GM18505 (cell line): ENCODE measurements around the gene TBC1D5.
"Not testable (repeated sequence)": the region's sequence is repeated elsewhere in the genome, so short reads cannot be mapped to it uniquely, and the experiment has no call there.

ENCODE experiments used
- ATAC-seq: cut with Tn5 transposase; IDR thresholded peaks from one replicate; pipeline ENCODE4 v1.9.1; 2021; ENCODE audit not compliant: unreplicated experiment
- POLR2A ChIP-seq: IDR thresholded peaks from 4 replicates; pipeline ENCODE4 v1.6.1; 2011; ENCODE audit warnings: borderline replicate concordance; ENCODE audit not compliant: insufficient read depth, insufficient read length; ENCODE audit errors: extremely low read depth

Gene TBC1D5

DNA sequence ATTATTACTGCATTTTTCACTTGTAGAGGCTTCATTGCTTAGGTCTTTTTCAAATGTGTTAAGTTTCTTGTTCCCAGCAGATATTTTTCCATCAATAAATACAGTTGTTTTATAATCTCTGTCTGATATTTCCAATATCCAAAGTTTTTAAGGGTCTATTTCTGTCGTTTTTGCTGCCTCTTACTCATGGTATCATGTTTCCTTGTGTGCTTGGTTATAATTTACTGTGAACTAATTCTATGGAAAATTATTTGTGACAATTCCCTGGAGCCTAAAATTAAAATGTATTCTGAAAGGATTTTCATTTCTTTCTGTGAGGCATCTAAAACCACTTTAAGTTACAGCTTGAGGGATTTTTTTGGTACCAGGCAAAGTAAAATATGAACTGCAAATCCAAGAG, 17.5 kb downstream of the TBC1D5 start:
- no peak for TF ChIP-seq POLR2A
- no peak for ATAC-seq

DNA sequence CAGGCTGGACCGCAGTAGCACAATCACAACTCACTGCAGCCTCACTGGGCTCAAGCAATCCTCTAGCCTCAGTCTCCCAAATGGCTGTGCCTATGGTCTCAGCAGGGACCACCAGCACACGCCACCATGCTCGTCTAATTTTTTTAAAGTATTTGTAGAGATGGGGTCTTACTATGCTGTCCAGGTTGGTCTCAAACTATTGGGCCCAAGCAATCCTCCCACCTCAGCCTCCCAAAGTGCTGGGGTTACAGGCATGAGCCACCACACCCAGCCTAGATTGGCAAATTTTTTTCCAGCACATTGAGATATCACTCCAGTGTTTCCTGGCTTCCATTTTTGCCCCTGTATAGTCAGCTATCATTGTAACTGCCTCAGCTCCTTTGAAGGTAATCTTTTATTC, 18.3 kb downstream of the TBC1D5 start:
- no peak for ATAC-seq
- no peak for TF ChIP-seq POLR2A

DNA sequence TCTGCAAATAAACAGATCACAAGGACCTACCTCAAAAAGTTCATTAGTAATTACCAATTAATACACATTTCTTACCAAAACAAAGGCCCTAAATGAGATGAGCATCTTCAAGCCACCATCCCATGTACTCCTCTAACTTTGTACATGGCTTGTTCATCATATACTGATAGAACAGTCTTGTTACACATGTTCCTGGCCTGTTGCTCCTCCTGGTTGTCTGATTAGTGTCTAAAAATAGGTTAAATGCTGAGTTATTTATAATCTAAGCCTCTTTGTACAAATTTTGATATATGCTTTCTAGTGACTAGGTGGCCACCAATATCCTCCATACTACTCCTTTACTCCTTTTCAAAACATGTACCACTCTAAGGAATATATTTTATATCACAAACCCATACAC, 25.0 kb downstream of the TBC1D5 start:
- TF ChIP-seq POLR2A: no peak
- ATAC-seq: no peak

DNA sequence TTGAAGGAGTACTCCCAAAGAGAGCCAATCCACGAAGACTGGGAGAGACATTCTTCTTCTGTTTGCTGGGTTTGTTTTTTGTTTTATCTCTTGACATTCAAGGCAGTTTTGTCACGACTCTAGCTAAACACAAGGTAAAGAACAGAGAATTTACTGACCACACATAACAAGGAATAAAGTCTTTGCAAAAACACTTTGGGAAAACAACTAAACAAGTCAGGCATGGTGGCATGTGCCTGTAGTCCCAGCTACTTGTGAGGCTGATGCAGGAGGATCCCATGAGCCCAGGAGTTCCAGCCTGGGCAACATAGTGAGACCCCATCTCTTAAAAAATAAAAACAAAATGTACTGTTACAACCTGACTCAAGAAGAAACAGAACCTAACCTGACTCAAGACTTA, 28.0 kb downstream of the TBC1D5 start:
- ATAC-seq: no peak
- TF ChIP-seq POLR2A: no peak

DNA sequence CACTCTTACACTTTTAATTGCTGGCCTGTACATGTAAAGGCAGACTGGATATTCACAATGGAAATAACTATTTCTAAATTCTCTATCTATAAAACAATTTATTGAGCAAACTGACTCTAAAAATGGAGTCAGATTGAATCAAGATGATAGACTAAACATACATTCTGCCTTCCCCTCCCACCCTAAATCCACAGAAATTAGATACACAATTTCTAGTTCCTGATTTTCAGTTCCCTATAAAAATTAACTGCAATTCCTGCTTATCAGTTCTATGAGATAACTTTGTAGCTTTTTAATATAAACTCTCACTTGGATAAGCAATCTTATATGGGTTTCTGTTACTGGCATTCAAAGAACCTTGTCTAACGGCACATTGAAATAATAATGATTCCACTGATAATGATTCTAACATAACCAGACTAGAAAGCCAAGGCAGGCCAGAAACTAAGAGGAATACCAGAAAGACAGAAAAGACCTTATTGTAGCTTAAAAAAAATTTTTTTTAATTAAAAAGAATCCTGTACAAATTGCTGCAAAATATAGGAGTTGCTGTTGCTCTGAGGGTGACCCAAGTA, 33.1 kb downstream of the TBC1D5 start:
- no peak for TF ChIP-seq POLR2A
- ATAC-seq: no peak

DNA sequence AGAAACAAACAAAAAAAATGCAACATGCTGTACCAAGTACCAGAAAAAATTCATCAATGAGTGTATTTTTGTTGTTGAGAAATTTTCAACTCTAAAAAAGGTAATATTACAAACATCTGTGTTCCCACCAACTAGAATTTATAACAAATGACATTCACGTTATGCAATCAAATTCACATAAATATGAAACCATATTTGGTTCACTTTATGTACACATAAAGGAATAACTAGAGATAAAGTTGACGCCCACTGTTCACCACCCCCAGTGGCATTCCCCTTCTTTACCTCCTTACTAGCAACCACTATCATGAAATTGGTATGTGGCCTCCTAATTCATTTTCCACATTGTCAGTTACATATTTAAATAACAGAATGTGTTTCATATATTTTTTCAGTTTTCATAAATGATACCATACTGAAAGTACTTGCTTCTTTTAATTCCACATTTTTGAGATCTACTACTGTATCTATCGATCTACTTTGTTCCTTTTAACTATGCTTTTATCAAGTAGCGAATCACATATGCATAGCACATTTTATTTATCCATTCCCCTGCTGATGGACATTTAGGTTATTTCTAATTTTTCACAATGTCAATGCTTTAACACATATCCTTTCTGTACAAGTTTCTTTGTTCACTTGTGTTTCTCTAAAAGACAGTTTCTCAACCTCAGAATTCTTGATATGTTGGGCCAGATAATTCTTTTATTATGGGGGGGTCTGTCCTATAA, 34.5 kb downstream of the TBC1D5 start:
- no peak for ATAC-seq
- TF ChIP-seq POLR2A: no peak

DNA sequence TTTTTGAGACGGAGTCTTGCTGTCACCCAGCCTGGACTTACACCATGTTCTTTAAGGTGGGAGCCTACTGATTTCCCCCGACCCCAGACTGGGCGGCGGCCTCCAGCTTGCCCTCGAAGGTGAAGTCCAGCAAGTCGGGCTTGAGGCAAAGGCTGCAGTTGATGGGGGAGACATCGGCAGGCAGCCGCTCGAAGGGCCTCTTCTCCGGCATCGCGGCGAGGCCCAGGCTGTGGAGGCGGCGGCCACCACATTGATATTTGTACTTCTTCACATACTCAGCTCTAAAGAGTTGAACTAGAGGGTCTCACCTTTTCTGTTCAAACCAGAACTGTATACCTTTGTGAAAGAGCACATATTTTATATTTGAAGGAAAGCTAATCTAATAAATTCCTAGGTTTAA, 36.4 kb downstream of the TBC1D5 start:
- not testable (repeated sequence) for ATAC-seq

DNA sequence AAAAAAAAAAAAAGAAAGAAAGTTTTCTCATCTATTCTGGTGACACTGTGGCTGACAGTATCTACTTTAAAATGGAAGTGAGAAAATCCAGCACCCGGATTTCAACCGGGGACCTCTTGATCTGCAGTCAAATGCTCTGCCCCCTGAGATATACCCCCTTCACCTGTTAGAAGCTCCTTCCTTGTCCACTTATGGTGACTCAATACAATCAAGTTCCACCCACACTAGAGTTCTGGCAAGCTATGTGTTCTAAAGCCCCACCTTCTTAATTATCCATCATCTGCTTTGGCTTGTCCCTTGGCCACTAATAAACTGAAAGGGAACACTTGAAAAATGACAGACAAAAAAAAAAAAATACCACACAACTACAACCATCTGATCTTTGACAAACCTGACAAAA, 42.6 kb downstream of the TBC1D5 start:
- ATAC-seq: not testable (repeated sequence)

DNA sequence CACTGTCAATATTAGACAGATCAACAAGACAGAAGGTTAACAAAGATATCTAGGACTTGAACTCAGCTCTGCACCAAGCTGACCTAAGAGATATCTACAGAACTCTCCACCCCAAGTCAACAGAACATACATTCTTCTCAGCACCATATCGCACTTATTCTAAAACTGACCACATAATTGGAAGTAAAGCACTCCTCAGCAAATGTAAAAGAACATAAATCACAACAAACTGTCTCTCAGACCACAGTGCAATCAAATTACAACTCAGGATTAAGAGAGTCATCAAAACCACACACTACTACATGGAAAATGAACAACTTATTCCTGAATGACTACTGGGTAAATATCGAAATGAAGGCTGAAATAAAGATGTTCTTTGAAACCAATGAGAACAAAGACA, 46.8 kb downstream of the TBC1D5 start:
- not testable (repeated sequence) for ATAC-seq

DNA sequence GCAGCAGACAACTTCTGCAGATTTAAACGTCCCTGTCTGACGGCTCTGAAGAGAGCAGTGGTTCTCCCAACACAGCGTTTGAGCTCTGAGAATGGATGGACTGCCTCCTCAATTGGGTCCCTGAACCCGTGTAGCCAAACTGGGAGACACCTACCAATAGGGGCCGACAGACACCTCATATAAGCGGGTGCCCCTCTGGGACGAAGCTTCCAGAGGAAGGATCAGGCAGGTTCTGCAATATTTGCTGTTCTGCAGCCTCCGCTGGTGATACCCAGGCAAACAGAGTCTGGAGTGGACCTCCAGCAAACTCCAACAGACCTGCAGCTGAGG, 48.8 kb downstream of the TBC1D5 start:
- ATAC-seq: not testable (repeated sequence)

DNA sequence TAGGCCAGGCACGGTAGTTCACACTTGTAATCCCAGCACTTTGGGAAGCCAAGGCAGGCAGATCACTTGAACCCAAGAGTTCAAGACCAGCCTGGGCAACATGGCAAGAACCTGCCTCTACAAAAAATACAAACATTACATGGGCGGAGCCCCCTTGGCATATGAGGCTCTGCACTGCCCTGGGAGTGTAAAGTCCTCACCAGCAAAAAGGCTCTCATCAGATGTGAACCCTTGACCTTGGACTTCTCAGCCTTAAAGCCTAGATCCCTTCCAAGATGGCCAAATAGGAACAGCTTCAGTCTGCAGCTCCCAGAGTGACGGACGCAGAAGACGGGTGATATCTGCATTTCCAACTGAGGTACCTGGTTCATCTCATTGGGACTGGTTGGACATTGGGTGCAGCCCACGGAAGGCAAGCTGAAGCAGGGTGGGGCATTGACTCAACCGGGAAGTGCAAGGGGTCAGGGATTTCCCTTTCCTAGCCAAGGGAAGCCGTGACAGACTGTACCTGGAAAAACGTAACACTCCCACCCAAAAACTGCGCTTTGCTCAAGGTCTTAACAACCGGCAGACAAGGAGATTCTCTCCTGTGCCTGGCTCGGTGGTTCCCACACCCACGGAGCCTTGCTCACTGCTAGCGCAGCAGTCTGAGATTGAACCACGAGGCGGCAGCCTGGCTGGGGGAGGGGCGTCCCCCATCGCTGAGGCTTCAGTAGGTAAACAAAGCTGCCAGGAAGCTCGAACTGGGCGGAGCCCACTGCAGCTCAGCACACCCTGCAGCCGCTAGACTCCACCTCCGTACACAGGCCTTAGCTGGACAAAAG, 49.4 kb downstream of the TBC1D5 start:
- not testable (repeated sequence) for ATAC-seq

DNA sequence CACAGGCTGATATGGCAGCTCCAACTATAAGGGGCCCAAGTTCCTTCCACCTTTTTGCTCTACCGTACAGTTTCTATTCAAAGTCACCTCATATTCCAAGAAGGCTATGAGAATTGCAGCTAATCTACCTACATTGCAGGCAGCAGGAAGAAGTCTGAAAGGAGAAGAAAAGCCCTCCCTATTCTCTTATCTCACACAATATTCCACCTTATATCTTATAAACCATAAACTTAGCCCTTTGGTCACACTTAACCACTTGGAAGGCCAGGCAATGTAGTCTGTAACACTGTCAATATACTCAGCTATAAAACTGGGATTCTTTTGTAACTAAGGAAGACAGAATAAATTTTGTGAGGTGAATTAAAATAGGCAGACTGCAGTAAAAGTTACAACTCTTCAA, 54.9 kb downstream of the TBC1D5 start:
- TF ChIP-seq POLR2A: no peak
- no peak for ATAC-seq

DNA sequence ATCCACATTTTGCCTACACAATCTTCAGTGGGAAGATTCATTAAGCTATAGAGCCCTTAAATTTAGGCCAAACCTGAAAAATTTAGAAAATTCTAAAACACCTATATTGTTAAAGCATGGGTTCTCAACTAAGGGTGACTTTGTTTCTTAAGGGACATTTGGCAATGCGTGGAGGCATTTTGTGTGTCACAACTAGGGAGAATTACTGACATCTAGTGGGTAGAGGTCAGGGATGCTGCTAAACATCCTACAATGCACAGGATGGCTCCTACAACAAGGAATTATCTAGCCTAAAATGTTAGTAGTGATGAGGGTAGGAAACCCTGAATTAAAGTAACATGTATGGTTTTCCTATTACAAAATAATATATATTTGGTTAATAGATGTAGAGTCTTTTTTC, 55.8 kb downstream of the TBC1D5 start:
- no peak for TF ChIP-seq POLR2A
- ATAC-seq: no peak

DNA sequence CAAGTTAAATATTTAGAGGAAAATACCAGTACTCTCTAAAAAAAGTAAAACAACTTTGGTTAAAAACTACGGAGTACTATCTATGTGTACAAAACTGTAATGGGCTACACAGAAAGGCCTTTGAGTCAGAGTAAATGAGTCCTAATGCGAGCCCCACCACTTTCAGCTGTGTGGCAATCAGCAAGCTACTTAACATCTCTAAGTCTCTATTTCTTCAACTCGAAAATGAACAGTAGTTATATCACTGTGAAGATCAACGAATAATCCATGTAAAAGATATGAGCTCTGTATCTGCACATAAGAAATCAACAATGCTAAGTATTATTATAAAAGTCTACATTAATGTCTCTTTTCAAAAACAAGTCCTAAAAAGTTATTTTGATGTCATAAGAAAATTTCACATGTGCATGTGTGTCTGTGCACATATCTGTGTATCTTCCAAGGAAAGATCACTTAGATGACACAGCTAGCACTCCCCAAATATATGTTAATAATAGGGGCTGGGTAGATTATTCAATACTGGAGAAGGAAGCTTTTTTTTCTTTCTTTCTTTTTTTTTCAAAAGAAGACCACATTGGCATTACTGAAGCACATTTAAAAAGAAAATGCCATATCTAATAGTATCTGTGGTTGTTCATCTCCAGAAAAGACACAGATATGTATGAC, 58.8 kb downstream of the TBC1D5 start:
- ATAC-seq: no peak
- no peak for TF ChIP-seq POLR2A
